ENCODE results near the gene ZSCAN5A.
A peak's percentile ranks its signal among the peaks of the same experiment; 100 is the strongest.
"Not testable (repeated sequence)": the region's sequence is repeated elsewhere in the genome, so short reads cannot be mapped to it uniquely, and the experiment has no call there.

The ZSCAN5A gene

DNA sequence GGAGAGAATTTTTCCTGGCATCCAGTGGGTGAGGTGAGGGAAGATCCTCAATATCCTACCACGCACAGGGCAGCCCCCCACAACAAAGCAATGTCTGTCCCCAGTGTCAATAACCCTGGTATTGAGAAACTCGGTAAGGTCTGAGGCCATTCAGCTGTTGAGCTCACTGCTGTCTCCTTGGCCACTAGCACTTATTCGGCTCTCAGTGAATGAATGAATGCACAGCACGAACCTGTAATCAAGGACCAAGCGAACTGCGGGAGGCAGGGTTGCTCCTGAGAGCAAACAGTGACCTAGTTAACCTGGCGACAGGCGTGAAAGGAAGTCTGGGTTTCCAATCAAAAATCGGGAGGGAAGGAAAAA, 640 bp downstream of the ZSCAN5A start:
- no peak for DNase-seq

DNA sequence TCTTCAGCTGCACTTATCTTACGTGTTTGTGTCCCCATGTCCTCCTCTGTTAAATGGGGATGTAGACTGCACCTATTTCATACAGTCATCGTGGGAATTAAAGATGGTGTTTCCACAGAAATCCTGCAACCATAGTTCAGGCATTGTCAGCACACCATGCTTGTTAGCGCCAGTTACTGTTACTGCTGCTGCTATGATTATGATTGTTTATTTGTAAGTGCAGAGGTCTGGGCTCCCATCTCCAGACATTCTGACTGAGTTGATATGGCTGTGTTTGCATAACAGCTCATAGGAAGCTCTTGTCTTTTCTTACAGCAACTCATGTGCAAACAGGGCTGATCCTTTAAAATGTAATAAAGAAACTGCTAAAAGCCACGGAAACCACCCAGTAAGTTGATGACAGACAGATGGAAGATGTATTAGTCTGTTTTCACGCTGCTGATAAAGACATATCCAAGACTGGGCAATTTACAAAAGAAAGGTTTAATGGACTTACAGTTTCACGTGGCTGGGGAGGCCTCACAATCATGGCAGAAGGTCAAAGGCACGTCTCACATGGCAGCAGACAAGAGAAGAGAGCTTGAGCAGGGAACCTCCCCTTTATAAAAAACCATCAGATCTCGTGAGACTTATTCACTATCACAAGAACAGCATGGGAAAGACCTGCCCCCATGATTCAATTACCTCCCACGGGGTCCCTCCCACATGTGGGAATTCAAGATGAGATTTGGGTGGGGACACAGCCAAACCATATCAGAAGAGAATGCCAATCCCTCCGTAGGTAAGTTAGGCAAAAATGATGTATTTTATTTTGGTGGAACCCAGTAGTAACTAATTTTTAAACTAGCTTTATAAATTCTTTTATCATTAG, 1.6 kb downstream of the ZSCAN5A start:
- no peak for DNase-seq

DNA sequence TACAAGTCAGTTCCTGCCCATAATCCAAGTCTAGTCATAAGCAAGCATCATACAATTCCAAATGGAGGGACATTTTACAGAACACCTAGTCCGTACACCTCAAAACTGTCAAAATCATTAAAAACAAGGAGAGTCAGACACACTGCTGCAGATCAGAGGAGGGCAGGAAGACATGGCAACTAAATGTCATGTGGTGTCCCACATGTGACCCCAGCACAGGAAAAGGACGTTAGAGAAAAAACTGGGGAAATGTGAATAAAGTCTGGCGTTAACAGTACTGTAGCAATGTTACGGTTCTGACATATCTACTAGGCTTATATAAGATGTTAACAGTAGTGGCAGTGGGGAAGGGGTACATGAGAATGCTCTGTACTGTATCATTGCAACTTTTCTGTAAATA, 2.3 kb downstream of the ZSCAN5A start:
- DNase-seq: no peak

- DNase-seq: no peak
Measured at GRCh38 chr19:56310462-56310861, 4.2 kb downstream of the ZSCAN5A start.

- peak; percentile 26 for DNase-seq
Measured at GRCh38 chr19:56309511-56310185, 5.0 kb downstream of the ZSCAN5A start.

DNA sequence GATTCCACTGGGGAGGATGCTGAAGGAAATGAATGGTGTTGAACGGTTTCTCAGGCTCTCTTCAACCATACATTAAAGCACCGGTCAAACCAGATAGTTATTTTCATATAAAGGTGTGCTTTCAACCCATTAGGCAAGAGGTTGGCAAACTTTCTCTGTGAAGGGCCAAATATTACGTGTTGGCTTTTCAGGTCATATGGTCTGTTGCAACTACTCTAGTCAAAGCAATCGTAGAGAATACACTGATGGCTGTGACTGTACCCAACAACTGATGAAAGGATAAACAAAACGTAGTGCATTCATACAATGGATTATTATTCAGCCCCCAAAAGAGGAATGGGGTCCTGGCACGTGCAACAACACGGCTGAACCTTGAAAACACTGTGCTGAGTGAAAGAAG, 5.8 kb downstream of the ZSCAN5A start:
- no peak for DNase-seq

DNA sequence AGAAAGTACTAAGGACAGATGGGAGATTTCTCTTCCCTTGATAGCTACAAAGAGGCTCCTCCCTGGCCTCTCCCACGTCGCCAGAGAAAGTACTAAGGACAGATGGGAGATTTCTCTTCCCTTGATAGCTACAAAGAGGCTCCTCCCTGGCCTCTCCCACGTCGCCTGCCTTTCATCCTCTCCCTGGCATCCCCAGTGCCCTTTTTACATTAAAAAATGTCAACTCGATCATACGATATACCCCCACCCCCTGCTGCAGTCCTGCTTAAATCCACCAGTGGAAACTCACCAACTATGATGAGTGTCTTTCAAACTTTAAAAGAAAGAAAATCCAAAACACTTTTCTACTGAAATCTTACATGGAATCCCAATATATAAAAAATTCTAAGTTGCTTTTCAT, 7.6 kb downstream of the ZSCAN5A start:
- not testable (repeated sequence) for DNase-seq

DNA sequence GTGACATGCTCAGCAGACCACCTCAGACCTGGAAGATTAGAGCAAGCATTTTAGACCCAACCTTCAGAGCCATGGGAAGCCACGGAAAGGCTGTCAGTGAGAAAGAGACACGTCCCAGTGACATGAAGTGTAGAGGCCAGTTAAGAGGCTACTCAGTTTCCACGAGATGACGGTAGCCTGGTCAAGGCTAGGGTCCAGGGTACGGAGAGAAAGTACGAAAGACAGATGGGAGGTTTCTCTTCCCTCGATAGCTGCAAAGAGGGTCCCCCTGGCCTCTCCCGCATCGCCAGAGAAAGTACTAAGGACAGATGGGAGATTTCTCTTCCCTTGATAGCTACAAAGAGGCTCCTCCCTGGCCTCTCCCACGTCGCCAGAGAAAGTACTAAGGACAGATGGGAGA, 8.6 kb downstream of the ZSCAN5A start:
- DNase-seq: no peak

GRCh38 chr19:56304243-56304642, 10.4 kb downstream of the ZSCAN5A start:
- no peak for DNase-seq

DNA sequence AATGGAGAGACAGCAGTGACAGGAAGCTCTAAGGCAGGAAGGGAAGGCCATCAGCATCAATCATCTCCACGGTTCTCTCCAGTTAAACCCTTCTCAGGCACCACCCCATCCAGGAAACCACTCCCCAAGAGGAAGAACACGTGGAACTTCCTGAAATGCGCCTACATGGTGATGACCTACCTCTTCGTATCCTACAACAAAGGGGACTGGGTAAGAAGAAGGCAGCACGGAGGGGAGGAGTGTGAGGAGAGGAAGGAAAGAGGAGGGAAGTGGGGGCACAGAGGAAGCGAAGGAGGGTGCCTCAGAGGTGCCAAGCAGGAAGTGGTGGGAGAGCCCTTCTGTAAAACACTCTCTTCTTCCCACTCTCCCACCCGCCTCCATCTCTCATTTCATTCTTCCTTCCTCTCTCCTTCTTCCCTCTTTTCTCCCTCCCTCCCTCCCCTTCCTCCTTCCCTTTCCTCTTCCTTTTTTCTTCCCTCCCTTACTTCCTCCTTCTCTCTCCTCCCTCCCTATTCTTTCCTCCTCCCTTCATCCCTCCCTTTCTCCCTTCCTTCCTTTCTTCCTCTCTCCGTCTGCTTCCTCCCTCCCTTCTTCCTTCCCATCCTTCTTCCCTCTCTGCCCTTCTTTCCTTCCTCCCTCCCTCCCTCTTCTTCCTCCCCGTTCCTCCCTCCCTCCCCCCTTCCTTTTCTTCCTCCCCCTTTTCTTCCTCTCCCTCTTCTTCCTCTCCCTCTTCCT, 12.6 kb downstream of the ZSCAN5A start:
- no peak for DNase-seq

DNA sequence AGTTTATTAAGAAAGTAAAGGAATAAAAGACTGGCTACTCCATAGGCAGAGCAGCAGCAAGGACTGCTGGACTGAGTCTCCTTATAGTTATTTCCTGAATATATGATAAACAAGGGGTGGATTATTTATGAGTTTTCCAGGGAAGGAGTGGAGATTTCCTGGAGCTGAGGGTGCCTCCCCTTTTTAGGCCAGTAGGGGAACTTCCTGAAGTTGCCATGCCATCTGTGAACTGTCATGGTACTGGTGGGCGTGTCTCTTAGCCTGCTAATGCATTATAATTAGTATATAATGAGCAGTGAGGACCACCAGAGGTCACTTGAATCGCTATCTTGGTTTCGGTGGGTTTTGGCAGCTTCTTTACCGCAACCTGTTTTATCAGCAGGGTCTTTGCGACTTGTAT, 13.5 kb downstream of the ZSCAN5A start:
- no peak for DNase-seq

DNA sequence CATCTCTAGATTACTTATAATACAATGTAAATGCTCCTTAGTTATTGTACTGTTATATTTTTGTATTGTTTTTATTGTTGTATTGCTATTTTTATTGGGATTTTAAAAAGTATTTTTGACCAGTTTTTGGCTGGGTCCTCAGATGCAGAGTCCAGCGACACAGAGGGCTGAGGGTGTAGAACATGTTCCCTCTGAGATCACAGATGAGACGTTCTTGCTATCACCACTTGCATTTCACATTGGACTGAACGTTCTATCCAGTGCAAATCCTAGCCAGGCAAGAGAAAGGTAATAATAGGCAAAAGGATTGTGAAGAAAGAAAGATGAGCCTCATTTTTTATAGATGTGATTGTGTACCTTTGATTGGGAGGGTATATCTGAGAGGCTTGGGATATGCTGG, 15.0 kb downstream of the ZSCAN5A start:
- no peak for DNase-seq

GRCh38 chr19:56297010-56297409, 17.6 kb downstream of the ZSCAN5A start:
- no peak for DNase-seq

DNA sequence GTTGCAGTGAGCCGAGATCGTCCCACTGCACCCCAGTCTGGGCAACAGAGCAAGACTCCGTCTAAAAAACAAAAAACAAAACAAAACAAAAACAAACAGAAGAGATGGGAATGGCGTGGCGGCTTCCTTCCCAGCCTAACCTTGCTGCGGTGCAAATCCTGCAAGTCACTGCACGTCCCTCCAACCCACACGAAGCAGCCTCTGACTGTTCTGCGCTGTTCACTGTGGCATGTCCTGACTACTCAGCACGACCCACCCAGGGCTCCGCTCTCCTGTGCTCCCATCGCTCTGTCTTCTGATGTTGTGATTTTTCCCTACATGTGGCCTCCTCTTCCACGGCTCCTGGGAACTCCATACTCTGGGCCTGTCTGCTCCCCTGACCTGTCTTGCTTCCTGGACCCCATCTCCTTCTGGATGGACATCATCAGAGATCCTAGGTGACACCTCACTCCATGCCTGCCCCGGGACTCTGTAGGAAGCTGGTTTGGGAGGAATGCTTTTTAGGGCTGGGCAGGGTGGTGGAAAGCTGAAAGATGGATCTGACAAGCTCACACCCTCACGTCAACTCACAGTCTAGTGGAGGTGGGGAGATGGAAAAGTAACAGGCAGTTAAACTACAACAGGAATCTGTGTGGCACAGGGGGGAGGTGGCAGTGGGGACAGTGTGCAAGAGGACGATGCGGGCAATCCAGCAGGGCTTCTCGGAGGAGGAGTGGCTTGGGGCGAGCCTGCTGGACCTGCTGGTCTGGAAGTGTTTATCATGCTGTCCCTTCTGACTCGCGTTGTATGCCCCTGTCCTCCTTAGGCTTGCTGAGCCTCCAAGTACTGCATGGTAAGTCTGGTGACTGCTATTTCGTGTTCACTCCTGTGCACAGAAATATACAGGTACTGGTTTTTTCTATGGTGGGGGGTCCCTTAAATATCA, 18.8 kb downstream of the ZSCAN5A start:
- no peak for DNase-seq

- no peak for DNase-seq
Measured at GRCh38 chr19:56294549-56294948, 20.1 kb downstream of the ZSCAN5A start.

DNA sequence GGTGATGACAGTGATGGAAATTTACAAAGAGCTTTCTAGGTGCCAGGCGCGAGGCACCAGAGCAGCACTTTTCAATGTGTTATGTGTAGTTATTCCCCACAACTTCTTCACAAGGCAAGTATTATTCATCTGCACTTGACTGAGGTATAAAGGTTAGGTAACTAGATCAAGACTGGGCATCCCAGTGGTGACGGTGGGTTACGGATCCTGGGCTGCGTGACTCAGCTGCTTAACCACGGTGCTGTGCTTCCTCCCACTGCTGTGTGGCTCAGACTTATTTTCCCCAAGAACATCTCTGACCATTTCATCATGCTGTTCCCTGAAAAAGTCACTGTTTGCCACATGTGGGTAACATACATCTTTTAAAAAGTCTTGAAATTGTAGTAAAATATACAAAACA, 22.8 kb downstream of the ZSCAN5A start:
- DNase-seq: no peak

DNA sequence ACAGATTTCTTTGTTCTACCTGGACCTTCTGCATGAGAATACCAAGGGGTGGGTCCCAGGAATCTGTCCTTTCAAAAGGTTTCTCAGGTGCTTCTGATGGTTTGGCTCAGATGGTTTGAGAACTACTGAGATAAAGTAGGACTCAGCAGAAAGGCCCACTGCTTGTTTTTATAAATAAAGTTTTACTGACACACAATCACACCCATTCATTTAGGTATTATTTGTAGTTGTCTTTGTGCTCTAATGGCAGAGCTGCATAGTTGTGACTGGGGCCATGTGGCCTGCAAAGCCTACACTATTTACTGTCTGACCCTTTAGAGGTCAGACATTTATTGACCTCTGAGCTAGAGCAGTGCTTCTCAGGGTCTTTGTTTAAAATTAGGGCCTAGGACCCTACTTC, 24.5 kb downstream of the ZSCAN5A start:
- DNase-seq: no peak

- no peak for DNase-seq
Measured at GRCh38 chr19:56284746-56285145, 29.9 kb downstream of the ZSCAN5A start.

DNA sequence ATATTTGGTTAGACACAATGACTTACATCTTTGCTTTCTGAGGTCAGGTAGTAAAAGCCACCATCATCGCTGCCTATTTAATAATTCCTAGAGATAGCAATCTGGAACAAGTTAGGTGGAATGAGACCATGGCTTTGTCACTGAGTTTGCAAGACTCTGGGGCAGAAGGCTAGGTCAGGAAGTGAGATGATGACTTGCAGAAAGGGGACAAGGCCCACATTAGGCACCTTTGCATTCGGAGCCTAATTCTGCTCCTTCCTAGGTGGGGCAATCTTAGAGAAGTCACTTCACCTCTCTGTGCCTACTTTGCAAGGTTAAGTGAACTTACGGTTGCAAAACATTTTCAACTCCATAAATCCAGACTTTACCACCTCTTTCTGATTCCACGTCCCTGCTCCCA, 31.8 kb downstream of the ZSCAN5A start:
- DNase-seq: no peak

DNA sequence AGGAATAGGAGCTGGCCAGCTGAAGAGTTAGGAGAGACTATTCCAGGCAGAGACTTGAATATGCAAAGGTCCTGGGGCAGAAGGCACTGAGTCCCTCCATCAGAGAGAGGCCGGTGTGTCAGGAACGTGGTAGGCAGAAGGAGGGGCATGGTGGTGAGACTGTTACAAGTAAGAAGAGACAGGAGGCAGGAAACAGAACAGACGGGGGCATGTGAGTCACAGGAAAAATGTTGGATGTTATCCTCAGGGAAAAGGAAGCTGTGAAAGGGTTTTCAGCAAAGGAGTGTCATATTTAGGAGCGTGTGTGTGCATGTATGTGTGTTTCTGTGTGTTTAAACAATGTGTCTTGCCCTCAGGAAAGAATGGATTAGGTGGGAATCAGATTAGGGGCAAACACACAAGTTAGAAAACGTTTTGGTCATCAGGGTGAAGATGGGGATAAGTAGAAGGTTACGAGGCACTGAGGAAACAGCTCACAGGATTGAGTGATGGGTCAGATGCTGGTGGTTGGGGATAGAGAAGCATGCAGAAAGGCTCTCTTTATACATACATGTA, 41.0 kb downstream of the ZSCAN5A start:
- DNase-seq: no peak

DNA sequence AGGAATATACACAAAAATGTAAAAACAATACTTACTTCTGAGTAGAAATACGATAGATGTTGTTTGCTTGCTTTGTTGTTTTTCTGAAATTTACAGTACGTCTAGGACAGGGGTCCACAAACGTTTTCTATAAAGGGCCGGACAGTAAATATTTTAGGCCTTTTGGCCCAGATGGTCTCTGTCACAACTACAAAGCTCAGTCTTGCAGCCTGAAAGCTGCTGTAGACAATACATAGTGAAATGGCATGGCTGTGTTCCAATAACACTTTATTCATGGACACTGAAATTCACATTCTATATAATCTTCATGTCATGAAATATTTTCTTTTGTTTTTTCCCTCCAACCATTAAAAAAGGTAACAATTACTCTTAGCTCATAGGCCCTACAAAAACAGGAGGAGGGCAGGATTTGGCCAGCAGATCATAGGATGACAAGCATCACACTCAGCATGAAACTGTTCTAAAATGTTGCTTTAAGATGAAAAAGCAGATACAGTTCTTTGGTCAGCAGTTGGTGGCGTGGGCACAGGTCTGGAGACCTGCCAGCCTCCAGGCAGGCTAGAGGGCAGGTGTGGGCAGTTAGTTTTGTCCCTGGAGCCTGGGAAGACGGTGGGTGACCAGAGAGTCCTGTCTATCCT, 42.4 kb downstream of the ZSCAN5A start, which contains the start of gene EDDM13:
Gene EDDM13, plus strand, starts transcription at position 588 of the 638 bp plus-strand sequence. CDS start 87 bp downstream, outside the sequence.
- no peak for DNase-seq

DNA sequence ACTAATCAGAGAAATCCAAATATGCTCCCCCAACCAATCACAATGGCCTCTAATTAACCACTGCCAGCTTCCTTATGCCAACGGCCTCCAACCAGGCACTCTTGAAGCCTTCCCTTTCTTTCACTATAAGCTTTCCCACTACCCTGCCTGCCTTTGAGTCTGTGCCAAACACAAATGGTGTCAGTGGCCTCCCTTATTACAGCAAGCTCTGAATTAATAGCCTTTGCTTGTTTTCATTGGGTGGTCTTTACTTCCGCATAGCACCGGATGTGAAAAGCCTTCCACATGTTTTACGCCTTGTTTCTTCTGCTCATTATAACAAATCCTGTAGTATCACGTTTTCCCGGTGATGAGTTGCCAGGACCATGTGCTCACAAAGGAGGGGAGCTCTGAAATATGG, 43.5 kb downstream of the ZSCAN5A start:
- DNase-seq: no peak

All from stimulated activated naive CD4-positive, alpha-beta T cell treated with Interleukin-2 at 50 U/mL for 16 hours (primary cell).